ENCODE data around the gene TTC5. TPM values are rescaled to one million over a fixed set of nuclear protein-coding genes. Genes with fewer than 3 reads are reported as not detected.

The TTC5 gene
- 24.5 and 24.6 TPM in 2 replicates for total RNA-seq

DNA sequence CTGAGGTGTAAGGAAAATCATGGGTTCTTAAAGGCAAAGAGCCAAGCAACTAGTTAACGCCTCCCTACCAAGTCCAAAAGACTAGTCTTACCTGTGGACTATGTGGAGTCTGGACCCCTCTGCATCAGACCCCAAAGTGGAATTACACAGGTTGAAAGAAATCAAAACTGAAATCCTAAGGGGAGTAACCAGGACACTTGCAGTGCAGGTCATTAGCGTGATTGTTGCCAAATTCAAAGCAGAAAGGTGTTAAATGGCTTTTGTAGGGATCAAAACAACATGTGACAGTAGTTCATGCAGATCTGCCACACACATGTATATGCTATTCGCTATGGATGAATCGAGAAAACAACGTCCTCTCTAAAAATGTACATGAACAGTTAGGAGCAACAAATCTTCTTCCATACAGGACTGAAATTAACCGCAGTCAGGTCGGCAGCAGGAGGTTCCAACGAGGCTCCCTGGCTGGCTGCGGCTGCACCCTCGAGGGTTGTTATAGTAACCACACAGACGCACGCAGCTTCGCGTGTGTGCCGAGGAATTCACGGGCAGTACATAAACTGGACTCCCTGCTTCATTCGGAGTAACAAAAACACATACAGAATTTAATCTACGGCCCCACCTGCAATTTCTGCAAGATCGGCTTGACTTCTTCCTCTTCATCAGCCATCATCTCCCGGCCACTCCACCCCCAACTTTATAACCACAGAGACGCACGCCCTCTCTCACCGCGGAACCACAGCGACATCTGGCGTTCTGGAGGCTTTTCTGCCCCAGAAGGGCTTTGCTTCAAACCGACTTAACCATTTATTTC lies at the start of gene TTC5:
TTC5 (minus strand) TSS at position 687 of the 814 bp plus-strand sequence; CDS start at position 673, 14 bp downstream.
- intact Hi-C loops (cut with micrococcal nuclease) = loop anchor here (2.0 kb wide), 1 partner anchor 37 kb away; the partner anchor contains the start of gene PARP2

GRCh38 chr14:20350860-20351259 lies 45.1 kb upstream of the TTC5 start:
- intact Hi-C loops (cut with micrococcal nuclease) = loop anchor here (2.0 kb wide), 1 partner anchor 24 kb away; no protein-coding TSS in a partner anchor

DNA sequence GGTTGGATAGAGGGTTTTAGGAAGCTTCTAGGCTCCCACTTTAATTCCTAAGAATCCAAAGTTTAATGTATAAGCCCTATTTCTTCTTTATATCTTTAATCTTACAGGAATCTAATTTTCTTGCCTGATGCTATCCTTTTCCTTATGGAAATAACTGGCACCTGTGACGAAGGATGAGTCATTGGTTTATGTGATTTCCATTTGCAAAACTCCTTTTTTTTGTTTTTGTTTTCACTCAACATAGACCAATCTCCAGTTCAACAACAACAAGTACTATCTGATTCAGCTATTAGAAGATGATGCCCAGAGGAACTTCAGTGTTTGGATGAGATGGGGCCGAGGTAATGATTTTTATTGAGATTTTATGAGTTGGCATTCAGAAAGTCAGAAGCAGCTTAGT lies 44.5 kb upstream of the TTC5 start:
- intact Hi-C loops (cut with micrococcal nuclease) = loop anchor here (2.0 kb wide), 1 partner anchor 23 kb away; no protein-coding TSS in a partner anchor

DNA sequence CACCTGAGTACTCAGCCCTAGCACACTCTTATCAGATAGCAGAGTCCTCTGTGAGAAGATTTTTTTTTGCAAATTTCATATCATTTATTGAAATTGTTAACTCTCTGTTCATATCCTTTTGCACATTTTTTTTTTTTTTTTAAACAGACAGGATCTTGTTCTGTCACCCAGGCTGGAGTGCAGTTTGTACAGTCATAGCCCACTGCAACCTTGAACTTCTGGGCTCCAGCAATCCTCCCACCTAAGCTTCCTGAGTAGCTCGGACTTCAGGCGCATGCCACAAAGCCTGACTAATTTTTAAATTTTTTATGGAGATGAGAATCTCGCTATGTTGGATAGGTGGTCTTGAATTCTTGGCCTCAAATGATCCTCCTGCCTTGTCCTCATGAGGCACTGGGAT lies 42.0 kb upstream of the TTC5 start:
- intact Hi-C loops (cut with micrococcal nuclease) = no loop called here

- intact Hi-C loops (cut with micrococcal nuclease) = no loop called here
Measured at GRCh38 chr14:20346713-20347112, 41.0 kb upstream of the TTC5 start.

GRCh38 chr14:20345366-20345765 lies 39.6 kb upstream of the TTC5 start:
- intact Hi-C loops (cut with micrococcal nuclease) = no loop called here

- intact Hi-C loops (cut with micrococcal nuclease) = loop anchor here (1.0 to 5.0 kb wide), 10 partner anchors 11 to 758 kb away; partner anchors contain the start of genes APEX1, CCNB1IP1, PIP4P1 and PNP
Measured at GRCh38 chr14:20343862-20344220, 38.1 kb upstream of the TTC5 start.

GRCh38 chr14:20343092-20343861 lies 37.5 kb upstream of the TTC5 start, which contains the start of gene PARP2:
TSS of gene PARP2 (plus strand) at chr14:20343635. CDS start at chr14:20343642, 7 bp downstream.
- intact Hi-C loops (cut with micrococcal nuclease) = loop anchor here (1.0 to 5.0 kb wide), 10 partner anchors 10 to 759 kb away; partner anchors contain the start of genes APEX1, CCNB1IP1, PIP4P1 and PNP

GRCh38 chr14:20341646-20342045 lies 35.9 kb upstream of the TTC5 start:
- intact Hi-C loops (cut with micrococcal nuclease) = loop anchor here (2.0 to 5.0 kb wide), 3 partner anchors 37 to 761 kb away; partner anchors contain the start of genes PNP, TMEM253 and TTC5

DNA sequence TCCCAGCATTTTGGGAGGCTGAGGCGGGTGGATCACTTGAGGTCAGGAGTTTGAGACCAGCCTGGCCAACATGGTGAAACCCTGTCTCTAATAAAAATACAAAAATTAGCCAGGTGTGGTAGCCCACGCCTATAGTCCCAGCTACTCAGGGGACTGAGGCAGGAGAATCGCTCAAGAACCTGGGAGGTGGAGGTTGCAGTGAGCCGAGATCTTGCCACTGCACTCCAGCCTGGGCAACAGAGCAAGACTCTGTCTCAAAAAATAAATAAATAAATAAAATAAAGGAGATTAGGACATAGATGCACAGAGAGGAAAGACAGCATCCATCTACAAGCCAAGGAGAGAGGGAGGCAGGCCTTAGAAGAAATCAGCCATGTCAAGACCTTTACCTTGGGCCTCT lies 35.3 kb upstream of the TTC5 start:
- intact Hi-C loops (cut with micrococcal nuclease) = loop anchor here (5.0 kb wide), 1 partner anchor 761 kb away; the partner anchor contains the start of gene TMEM253

DNA sequence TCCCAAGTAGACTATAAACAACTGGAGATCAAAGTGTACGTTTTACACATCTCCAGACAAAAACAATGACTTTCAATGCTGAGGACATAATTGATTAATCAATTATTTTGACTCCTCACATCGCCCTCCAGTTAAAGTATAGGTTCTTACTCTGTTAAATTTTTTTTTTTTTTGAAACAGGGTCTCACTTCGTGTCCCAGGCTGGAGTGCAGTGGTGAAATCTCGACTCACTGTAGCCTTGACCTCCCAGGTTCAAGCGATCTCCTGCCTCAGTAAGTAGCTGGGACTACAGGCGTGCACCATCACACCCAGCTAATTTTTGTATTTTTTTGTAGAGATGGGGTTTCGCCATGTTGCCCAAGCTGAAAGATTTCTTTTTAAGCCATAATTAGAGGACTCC lies 28.3 kb upstream of the TTC5 start:
- intact Hi-C loops (cut with micrococcal nuclease) = no loop called here

DNA sequence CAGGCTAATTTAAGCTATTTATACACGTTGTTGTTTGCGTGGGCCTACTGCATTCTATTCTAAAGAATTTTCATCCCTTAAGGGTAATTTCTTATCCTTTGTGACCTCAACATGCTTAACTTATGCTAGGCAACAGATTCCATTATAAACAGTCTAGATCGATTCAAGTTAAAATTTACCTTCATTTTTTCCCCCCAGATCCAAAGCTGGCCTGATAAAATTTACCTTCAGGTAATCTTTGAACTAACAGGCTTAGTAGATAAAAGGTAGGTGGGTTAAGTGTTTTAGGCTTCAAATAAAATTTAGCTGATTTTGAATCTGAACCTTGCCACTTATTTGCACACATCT lies 27.7 kb upstream of the TTC5 start:
- intact Hi-C loops (cut with micrococcal nuclease) = loop anchor here (1.0 to 2.0 kb wide), 4 partner anchors 10 to 351 kb away; partner anchors contain the start of genes PARP2, PIP4P1, RNASE4 and TEP1

DNA sequence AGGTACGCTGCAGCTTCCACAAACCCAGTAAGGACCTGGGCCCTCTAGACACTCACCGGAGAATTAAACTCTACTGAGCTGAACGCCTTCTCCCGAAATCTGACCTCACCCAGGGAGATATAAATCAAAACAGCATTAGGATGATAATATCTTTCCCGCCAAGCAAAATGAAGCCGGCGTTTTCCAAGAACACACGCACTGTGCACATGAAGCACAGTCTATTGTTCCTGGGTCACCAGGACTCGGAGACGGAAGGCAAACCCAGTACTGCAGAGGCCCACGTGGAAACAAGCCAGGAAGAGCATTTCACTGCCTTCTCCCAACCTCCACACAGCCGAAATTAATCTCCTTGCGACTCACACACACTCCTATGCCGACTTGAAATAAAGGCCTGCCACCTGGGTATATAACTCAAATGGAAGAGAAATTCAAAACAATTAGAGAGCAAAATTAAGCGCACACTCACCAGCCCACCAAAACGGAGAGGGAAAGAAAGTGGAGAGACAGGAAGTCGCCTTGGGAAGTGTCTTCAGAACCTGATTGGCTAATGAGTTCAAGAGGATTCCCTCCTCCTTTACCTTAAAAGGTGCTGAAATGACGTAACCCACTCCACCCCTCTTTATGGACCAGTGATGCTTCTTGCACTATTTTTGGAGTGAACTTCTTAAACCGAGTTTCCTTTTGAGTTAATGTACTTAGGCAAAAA lies 27.2 kb upstream of the TTC5 start, which contains the start of gene CCNB1IP1:
CCNB1IP1 (minus strand) TSS at position 492 of the 706 bp plus-strand sequence. CDS start 16,756 bp downstream, outside the sequence.
- intact Hi-C loops (cut with micrococcal nuclease) = loop anchor here (1.0 to 2.0 kb wide), 4 partner anchors 10 to 352 kb away; partner anchors contain the start of genes PARP2, PIP4P1, RNASE4 and TEP1

DNA sequence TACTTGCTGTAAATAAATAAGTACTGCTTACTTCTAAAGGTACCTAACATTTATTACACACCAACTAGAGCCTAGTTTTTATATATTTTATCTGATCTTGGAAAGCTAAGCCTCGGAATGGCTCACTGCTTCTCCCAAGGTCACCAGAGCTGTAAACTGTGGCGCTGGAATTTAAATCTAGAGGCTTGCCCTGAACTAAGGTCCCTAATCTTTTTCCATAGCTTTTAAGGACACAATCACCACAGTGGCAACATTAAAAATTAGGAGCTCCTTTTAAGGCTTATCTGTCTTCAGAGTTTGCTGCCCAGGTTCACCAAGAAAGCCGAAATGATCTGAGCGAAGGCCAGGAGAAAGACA lies 26.7 kb upstream of the TTC5 start:
- intact Hi-C loops (cut with micrococcal nuclease) = loop anchor here (2.0 kb wide), 3 partner anchors 80 to 352 kb away; partner anchors contain the start of genes PIP4P1, RNASE4 and TEP1

GRCh38 chr14:20331053-20331613 lies 25.4 kb upstream of the TTC5 start:
- intact Hi-C loops (cut with micrococcal nuclease) = no loop called here

GRCh38 chr14:20329355-20329754 lies 23.6 kb upstream of the TTC5 start:
- intact Hi-C loops (cut with micrococcal nuclease) = no loop called here

DNA sequence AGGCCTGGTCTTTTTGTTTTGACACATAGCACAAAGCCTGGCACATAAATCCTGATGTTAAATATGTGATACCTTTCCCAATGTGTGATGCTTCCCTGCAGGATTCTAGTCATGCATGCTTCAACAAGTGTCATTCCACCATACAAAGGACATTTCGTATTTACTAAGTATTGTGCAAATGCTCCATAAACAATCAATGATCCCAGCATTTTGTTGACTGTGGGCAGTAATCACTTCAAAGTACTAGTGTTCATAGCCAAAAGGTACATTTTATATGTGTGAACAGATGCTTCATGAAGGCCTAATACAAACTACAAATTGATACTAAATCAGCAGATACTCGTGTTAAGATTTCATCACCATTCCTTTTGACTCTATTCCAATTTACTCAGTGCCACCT lies 23.0 kb upstream of the TTC5 start:
- intact Hi-C loops (cut with micrococcal nuclease) = no loop called here

- intact Hi-C loops (cut with micrococcal nuclease) = loop anchor here (1.0 to 2.0 kb wide), 3 partner anchors 16 to 282 kb away; partner anchors contain the start of gene PARP2
Measured at GRCh38 chr14:20327005-20327869, 21.5 kb upstream of the TTC5 start.

DNA sequence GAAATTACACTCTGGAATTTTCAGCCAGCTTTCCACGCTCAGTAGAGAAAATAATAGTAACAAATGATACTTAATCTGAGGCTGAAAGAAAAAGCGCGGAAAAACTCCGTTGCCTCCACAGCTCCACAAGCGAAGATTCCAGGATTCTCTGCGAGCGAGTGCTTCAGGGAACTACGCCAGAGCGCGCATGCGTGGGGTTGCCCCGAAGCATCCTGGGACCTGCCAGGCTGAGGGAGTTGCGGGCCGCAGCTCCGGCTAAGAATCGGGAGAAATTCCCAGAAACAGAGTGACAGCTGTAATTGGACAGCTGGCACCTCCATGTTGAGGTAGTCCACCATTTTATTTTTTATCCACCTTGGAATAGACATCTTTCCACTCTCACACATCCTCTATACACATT lies 12.0 kb upstream of the TTC5 start:
- intact Hi-C loops (cut with micrococcal nuclease) = no loop called here
